Ovary (tissue), 3 donors: ENCODE data around the gene SPPL2C.

Source experiments
- CTCF ChIP-seq, 3 donors: fragments of 450-650 bp in 2 of 3; fragments of 200-600 bp in 1 of 3; IDR thresholded peaks; one replicate each; pipeline versions ENCODE4 v1.5.1 to v1.8.0; 2016 to 2022; ENCODE audit warnings: antibody characterized with exemption in 3 of 3, mild to moderate bottlenecking in 1 of 3
- EP300 ChIP-seq: sonication (generic); formaldehyde crosslinking; IDR thresholded peaks from one replicate; pipeline ENCODE4 v1.6.1; 2017; ENCODE audit warnings: antibody characterized with exemption
- POLR2A ChIP-seq: fragments of 450-650 bp; IDR thresholded peaks from one replicate; pipeline ENCODE4 v1.6.1; 2017; ENCODE audit warnings: antibody characterized with exemption, mild to moderate bottlenecking, moderate library complexity
- donor health status: DM: no; HTN: no; CAD: no.

DNA sequence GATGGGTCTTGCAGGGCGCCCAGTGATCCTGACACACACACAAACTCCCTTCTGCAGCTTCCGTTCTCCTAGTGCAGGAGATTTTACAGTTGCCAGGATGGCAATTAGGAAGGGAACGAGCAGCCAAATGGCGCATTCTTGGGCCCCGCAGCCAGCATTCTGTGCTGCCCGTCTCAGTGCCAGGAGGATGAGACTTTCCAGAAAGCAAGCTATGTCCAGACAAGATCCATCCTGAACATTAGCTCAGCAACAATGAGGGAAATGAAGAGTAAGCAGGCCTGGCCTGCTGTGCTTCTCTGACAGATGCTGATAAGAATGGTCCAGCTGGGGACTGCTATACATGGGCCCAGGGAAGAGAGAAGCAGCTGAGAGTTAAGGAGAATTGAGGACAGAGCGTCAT lies 16.5 kb downstream of the SPPL2C start:
- TF ChIP-seq CTCF (IDR thresholded peaks at IDR 0.05) (no peak), POLR2A (no peak), EP300 (no peak)
